ENCODE data around the gene COPZ2.
"Not testable (repeated sequence)": the region's sequence is repeated elsewhere in the genome, so short reads cannot be mapped to it uniquely, and the experiment has no call there.

Gene COPZ2

GRCh38 chr17:48004983-48005382 is 32.6 kb downstream of the COPZ2 start:
- DNase-seq (ENCODE audit: low read depth): no peak

- no peak for DNase-seq (ENCODE audit: low read depth)
Observed at GRCh38 chr17:48003417-48004151, 34.0 kb downstream of the COPZ2 start.

- DNase-seq (ENCODE audit: low read depth): no peak
Observed at GRCh38 chr17:48002916-48003416, 34.6 kb downstream of the COPZ2 start.

- DNase-seq (ENCODE audit: low read depth): peak; percentile 45
Observed at GRCh38 chr17:48002266-48002915, 35.2 kb downstream of the COPZ2 start.

GRCh38 chr17:48001657-48002056 is 35.9 kb downstream of the COPZ2 start:
- DNase-seq (ENCODE audit: low read depth): not testable (repeated sequence)

- DNase-seq (ENCODE audit: low read depth): no peak
Observed at GRCh38 chr17:48001197-48001596, 36.4 kb downstream of the COPZ2 start.

- DNase-seq (ENCODE audit: low read depth): no peak
Observed at GRCh38 chr17:47999582-47999981, 38.0 kb downstream of the COPZ2 start.

GRCh38 chr17:47998044-47998443 is 39.6 kb downstream of the COPZ2 start:
- DNase-seq (ENCODE audit: low read depth): no peak

GRCh38 chr17:47997586-47997985 is 40.0 kb downstream of the COPZ2 start:
- no peak for DNase-seq (ENCODE audit: low read depth)

GRCh38 chr17:47996201-47996600 is 41.4 kb downstream of the COPZ2 start:
- DNase-seq (ENCODE audit: low read depth): no peak

GRCh38 chr17:47995241-47995935 is 42.2 kb downstream of the COPZ2 start:
- DNase-seq (ENCODE audit: low read depth): no peak

- DNase-seq (ENCODE audit: low read depth): no peak
Observed at GRCh38 chr17:47994724-47995123, 42.9 kb downstream of the COPZ2 start.

- DNase-seq (ENCODE audit: low read depth): no peak
Observed at GRCh38 chr17:47993964-47994363, 43.6 kb downstream of the COPZ2 start.

- no peak for DNase-seq (ENCODE audit: low read depth)
Observed at GRCh38 chr17:47993031-47993564, 44.5 kb downstream of the COPZ2 start.

- no peak for DNase-seq (ENCODE audit: low read depth)
Observed at GRCh38 chr17:47992216-47992615, 45.4 kb downstream of the COPZ2 start.

- no peak for DNase-seq (ENCODE audit: low read depth)
Observed at GRCh38 chr17:47990962-47991731, 46.5 kb downstream of the COPZ2 start.

GRCh38 chr17:47989700-47990099 is 47.9 kb downstream of the COPZ2 start:
- no peak for DNase-seq (ENCODE audit: low read depth)

- DNase-seq (ENCODE audit: low read depth): no peak
Observed at GRCh38 chr17:47989159-47989558, 48.4 kb downstream of the COPZ2 start.

GRCh38 chr17:47988445-47988844 is 49.2 kb downstream of the COPZ2 start:
- not testable (repeated sequence) for DNase-seq (ENCODE audit: low read depth)

GRCh38 chr17:47987240-47987835 is 50.3 kb downstream of the COPZ2 start:
- no peak for DNase-seq (ENCODE audit: low read depth)

- no peak for DNase-seq (ENCODE audit: low read depth)
Observed at GRCh38 chr17:47986520-47986919, 51.1 kb downstream of the COPZ2 start.

Measured in HS-5 (cell line).